Measurements from ENCODE around the gene CDKN2B-AS1.
"Not testable (repeated sequence)": the region's sequence is repeated elsewhere in the genome, so short reads cannot be mapped to it uniquely, and the experiment has no call there.

CDKN2B-AS1 gene

GRCh38 chr9:22052376-22052945 is 57.9 kb downstream of the CDKN2B-AS1 start:
- DNase-seq (ENCODE audit: low read depth): no peak
- no peak for TF ChIP-seq CTCF (IDR thresholded peaks at IDR 0.05; ENCODE audit: low read depth, low read length, missing control alignments)

GRCh38 chr9:22053178-22053577 is 58.6 kb downstream of the CDKN2B-AS1 start:
- no peak for DNase-seq (ENCODE audit: low read depth)
- TF ChIP-seq CTCF (IDR thresholded peaks at IDR 0.05; ENCODE audit: low read depth, low read length, missing control alignments): no peak
- H3K4me3 ChIP-seq (ENCODE audit: low read depth, low read length): no peak overlapping the region

More at GRCh38 chr9:22052376-22052945, 57.9 kb downstream of the CDKN2B-AS1 start:
- H3K4me3 ChIP-seq (ENCODE audit: low read depth, low read length): no peak overlapping the region

- TF ChIP-seq CTCF (IDR thresholded peaks at IDR 0.05; ENCODE audit: low read depth, low read length, missing control alignments): no peak
- no peak for DNase-seq (ENCODE audit: low read depth)
- no peak overlapping the region for H3K4me3 ChIP-seq (ENCODE audit: low read depth, low read length)
Measured at GRCh38 chr9:22054076-22054475, 59.5 kb downstream of the CDKN2B-AS1 start.

GRCh38 chr9:22054529-22054928 is 59.9 kb downstream of the CDKN2B-AS1 start:
- TF ChIP-seq CTCF (IDR thresholded peaks at IDR 0.05; ENCODE audit: low read depth, low read length, missing control alignments): no peak
- no peak for DNase-seq (ENCODE audit: low read depth)

GRCh38 chr9:22055090-22055489 is 60.5 kb downstream of the CDKN2B-AS1 start:
- DNase-seq (ENCODE audit: low read depth): no peak
- H3K4me3 ChIP-seq (ENCODE audit: low read depth, low read length): no peak overlapping the region
- no peak for TF ChIP-seq CTCF (IDR thresholded peaks at IDR 0.05; ENCODE audit: low read depth, low read length, missing control alignments)

More at GRCh38 chr9:22054529-22054928, 59.9 kb downstream of the CDKN2B-AS1 start:
- H3K4me3 ChIP-seq (ENCODE audit: low read depth, low read length): no peak overlapping the region

- no peak for TF ChIP-seq CTCF (IDR thresholded peaks at IDR 0.05; ENCODE audit: low read depth, low read length, missing control alignments)
- H3K4me3 ChIP-seq (ENCODE audit: low read depth, low read length): no peak overlapping the region
- no peak for DNase-seq (ENCODE audit: low read depth)
Measured at GRCh38 chr9:22056402-22056801, 61.8 kb downstream of the CDKN2B-AS1 start.

GRCh38 chr9:22057972-22058371 is 63.4 kb downstream of the CDKN2B-AS1 start:
- not testable (repeated sequence) for H3K4me3 ChIP-seq (ENCODE audit: low read depth, low read length); DNase-seq (ENCODE audit: low read depth)
